Upper lobe of left lung (tissue), 4 donors: Measurements from ENCODE around the gene CHRNA4.

Experiments used
- CTCF ChIP-seq, 6 experiments: fragments of 450-650 bp in 4 of 6; fragments of 200-600 bp in 2 of 6; sonication (generic) in 2 of 6; IDR thresholded peaks; one replicate each; pipeline ENCODE4 v1.5.1; 2016 to 2019; ENCODE audit warnings: antibody characterized with exemption in 6 of 6
- EP300 ChIP-seq, 4 donors: sonication (generic); formaldehyde crosslinking; IDR thresholded peaks; one replicate each; pipeline ENCODE4 v1.5.1; 2017; ENCODE audit warnings: antibody characterized with exemption in 4 of 4, control low read depth in 2 of 4
- POLR2A ChIP-seq, 4 donors: fragments of 450-650 bp; IDR thresholded peaks; one replicate each; pipeline ENCODE4 v1.5.1; 2016 to 2017; ENCODE audit warnings: antibody characterized with exemption in 4 of 4, mild to moderate bottlenecking in 2 of 4

DNA sequence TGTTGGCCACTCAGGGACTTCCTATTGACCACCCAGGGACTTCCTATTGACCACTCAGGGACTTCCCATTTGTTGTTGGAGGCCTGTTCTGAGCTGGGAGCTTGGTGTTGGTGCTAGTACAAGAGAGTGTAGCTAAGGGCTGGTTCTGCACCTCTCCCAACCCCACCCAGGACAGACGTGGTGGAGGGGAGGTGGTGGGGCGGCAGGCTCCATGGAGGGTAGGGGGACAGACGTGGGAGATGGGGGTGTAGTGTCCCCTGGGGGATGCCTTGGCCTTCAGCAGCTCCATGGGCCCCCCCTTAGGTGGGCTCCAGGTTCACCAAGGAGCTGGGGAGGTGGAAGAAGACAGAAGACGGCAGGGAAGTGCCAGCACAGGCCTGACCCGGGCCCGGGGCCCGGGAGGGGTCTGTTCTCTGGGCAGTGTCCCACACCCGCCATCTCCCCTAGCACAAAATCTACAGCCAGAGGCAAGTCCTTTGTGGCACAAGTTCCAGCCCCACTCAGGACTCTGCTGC is 33.9 kb downstream of the CHRNA4 start:
- TF ChIP-seq CTCF (IDR thresholded peaks at IDR 0.05): no peak
- no peak for TF ChIP-seq POLR2A (IDR thresholded peaks at IDR 0.05)
- no peak for TF ChIP-seq EP300 (IDR thresholded peaks at IDR 0.05)
